Progenitor cell of endocrine pancreas (in vitro differentiated cells): Measurements from ENCODE around the gene SLC36A2. TPM values are rescaled to one million over a fixed set of nuclear protein-coding genes. Genes with fewer than 3 reads are reported as not detected.

Experiments used
- DNase-seq: peaks from one replicate; pipeline ENCODE4 v3.0.0; 2021; ENCODE audit warnings: low spot score; ENCODE audit not compliant: unreplicated experiment
- H3K27ac Mint-ChIP-seq: 2 replicates; pipeline ENCODE4 v1.8.0; 2021; ENCODE audit warnings: mild to moderate bottlenecking, moderate library complexity, mixed read lengths
- H3K27me3 Mint-ChIP-seq: 2 replicates; pipeline ENCODE4 v1.8.0; 2021; ENCODE audit warnings: mixed read lengths
- H3K36me3 Mint-ChIP-seq: 2 replicates; pipeline ENCODE4 v1.8.0; 2022; ENCODE audit warnings: mixed read lengths; ENCODE audit not compliant: insufficient read depth
- H3K4me1 Mint-ChIP-seq: 2 replicates; pipeline ENCODE4 v1.8.0; 2021; ENCODE audit warnings: low read depth, mixed read lengths
- H3K4me3 Mint-ChIP-seq: 2 replicates; pipeline ENCODE4 v1.8.0; 2021; ENCODE audit warnings: low read depth, mild to moderate bottlenecking, moderate library complexity, mixed read lengths
- H3K9me3 Mint-ChIP-seq: 2 replicates; pipeline ENCODE4 v1.8.0; 2021; ENCODE audit warnings: low read depth, mixed read lengths
- CTCF ChIP-seq: fragments of 200-600 bp; sonication (generic); IDR thresholded peaks from one replicate; pipeline ENCODE4 v1.5.0; 2021; ENCODE audit warnings: antibody characterized with exemption, mild to moderate bottlenecking; ENCODE audit not compliant: unreplicated experiment
- total RNA-seq: library from RNA; stranded (reverse); gene quantifications from 2 replicates; pipeline ENCODE4 v1.2.1, GENCODE V29; 2021

Gene SLC36A2
- total RNA-seq, 1 donor from 2014 or later, result not detected

GRCh38 chr5:151286246-151286645 is 61.1 kb downstream of the SLC36A2 start:
- DNase-seq, result no peak
- Mint-ChIP-seq H3K27me3 (no peaks in the 10 kb centered on the region), H3K9me3 (peaks cover 1% of the 10 kb centered on the region), H3K27ac (no peak overlapping the region), H3K36me3 (no peaks in the 10 kb centered on the region), H3K4me1 (peaks cover 1% of the 10 kb centered on the region), H3K4me3 (no peak overlapping the region)
- TF ChIP-seq CTCF, result no peak

- no peaks in the 10 kb centered on the region for H3K27me3 Mint-ChIP-seq
- H3K36me3 Mint-ChIP-seq, result no peaks in the 10 kb centered on the region
- H3K27ac Mint-ChIP-seq, result no peak overlapping the region
- peaks cover 1% of the 10 kb centered on the region for H3K4me1 Mint-ChIP-seq
- no peak for TF ChIP-seq CTCF
- DNase-seq, result no peak
- no peaks in the 10 kb centered on the region for H3K9me3 Mint-ChIP-seq
- no peak overlapping the region for H3K4me3 Mint-ChIP-seq
Observed at GRCh38 chr5:151285683-151286082, 61.7 kb downstream of the SLC36A2 start.

GRCh38 chr5:151284392-151284967 is 62.9 kb downstream of the SLC36A2 start:
- no peak for DNase-seq
- Mint-ChIP-seq H3K36me3 (no peaks in the 10 kb centered on the region), H3K27me3 (no peaks in the 10 kb centered on the region), H3K27ac (no peak overlapping the region), H3K4me3 (no peak overlapping the region), H3K9me3 (no peaks in the 10 kb centered on the region), H3K4me1 (peaks cover 1% of the 10 kb centered on the region)
- TF ChIP-seq CTCF, result peak; percentile 28

- Mint-ChIP-seq H3K27ac (no peak overlapping the region), H3K4me1 (peaks cover 1% of the 10 kb centered on the region), H3K4me3 (no peak overlapping the region), H3K27me3 (no peaks in the 10 kb centered on the region), H3K36me3 (no peaks in the 10 kb centered on the region), H3K9me3 (no peaks in the 10 kb centered on the region)
- DNase-seq, result no peak
- no peak for TF ChIP-seq CTCF
Observed at GRCh38 chr5:151283120-151283825, 64.1 kb downstream of the SLC36A2 start.

GRCh38 chr5:151281001-151281639 is 66.2 kb downstream of the SLC36A2 start:
- no peaks in the 10 kb centered on the region for H3K9me3 Mint-ChIP-seq
- DNase-seq, result no peak
- TF ChIP-seq CTCF, result no peak
- H3K4me3 Mint-ChIP-seq, result no peak overlapping the region
- H3K27ac Mint-ChIP-seq, result no peak overlapping the region
- no peaks in the 10 kb centered on the region for H3K36me3 Mint-ChIP-seq
- no peaks in the 10 kb centered on the region for H3K4me1 Mint-ChIP-seq
- H3K27me3 Mint-ChIP-seq, result no peaks in the 10 kb centered on the region
